Upper lobe of left lung (tissue), 6 donors: ENCODE results near the gene NT5DC2. TPM values are rescaled to one million over a fixed set of nuclear protein-coding genes. Genes with fewer than 3 reads are reported as not detected.

Experiments used
- ATAC-seq, 2 donors: fragments of 200-7000 bp; cut with Tn5 transposase; one replicate each; pipeline ENCODE4 v1.9.1; 2022; ENCODE audit warnings: mild to moderate bottlenecking in 2 of 2, moderate library complexity in 2 of 2; ENCODE audit not compliant: low FRiP score in 2 of 2
- DNase-seq, 2 donors: peaks; one replicate each; pipeline ENCODE4 v3.0.0-alpha.2; 2019 to 2020
- H3K27ac ChIP-seq, 4 donors: fragments of 200-600 bp; sonication (generic); one replicate each; pipeline ENCODE4 v1.5.1; 2016 to 2019
- H3K27me3 ChIP-seq, 4 donors: fragments of 200-600 bp; sonication (generic); one replicate each; pipeline ENCODE4 v1.5.1; 2017 to 2019
- H3K36me3 ChIP-seq, 4 donors: fragments of 200-600 bp; sonication (generic); one replicate each; pipeline ENCODE4 v1.5.1; 2016 to 2019
- H3K4me1 ChIP-seq, 4 donors: fragments of 200-600 bp; sonication (generic); one replicate each; pipeline ENCODE4 v1.5.1; 2018 to 2019
- H3K4me3 ChIP-seq, 4 donors: fragments of 200-600 bp; sonication (generic); one replicate each; pipeline ENCODE4 v1.5.1; 2017 to 2019; ENCODE audit warnings: mild to moderate bottlenecking in 2 of 4, moderate library complexity in 1 of 4
- H3K9me3 ChIP-seq, 4 donors: fragments of 200-600 bp; sonication (generic); one replicate each; pipeline ENCODE4 v1.5.1; 2018 to 2019
- CTCF ChIP-seq, 6 experiments: fragments of 450-650 bp in 4 of 6; fragments of 200-600 bp in 2 of 6; sonication (generic) in 2 of 6; IDR thresholded peaks; one replicate each; pipeline ENCODE4 v1.5.1; 2016 to 2019; ENCODE audit warnings: antibody characterized with exemption in 6 of 6
- EP300 ChIP-seq, 4 donors: sonication (generic); formaldehyde crosslinking; IDR thresholded peaks; one replicate each; pipeline ENCODE4 v1.5.1; 2017; ENCODE audit warnings: antibody characterized with exemption in 4 of 4, control low read depth in 2 of 4
- POLR2A ChIP-seq, 4 donors: fragments of 450-650 bp; IDR thresholded peaks; one replicate each; pipeline ENCODE4 v1.5.1; 2016 to 2017; ENCODE audit warnings: antibody characterized with exemption in 4 of 4, mild to moderate bottlenecking in 2 of 4
- POLR2AphosphoS5 ChIP-seq, 2 donors: sonication (generic); formaldehyde crosslinking; IDR thresholded peaks; one replicate each; pipeline ENCODE4 v1.5.1; 2017; ENCODE audit warnings: antibody characterized with exemption in 2 of 2
- WGBS, 2 donors: methylation state at CpG; one replicate each; pipeline ENCODE4 v1.1.5; 2017 to 2018; 5-methylcytosine and 5-hydroxymethylcytosine counted together
- total RNA-seq, 6 donors: library from RNA; depleted of rRNA in 4 of 6; stranded (reverse); fragments of >200 nt in 4 of 6; gene quantifications; one replicate each; pipeline versions ENCODE4 v1.1.0 to v1.2.1, GENCODE V29; 2016 to 2021
- donor health status: DM: no; HTN: no; CAD: no; lungs with moderate emphysema.
- donor health status: DM: no; HTN: yes; CAD: no; lungs with severe emphysema.

Gene NT5DC2
- total RNA-seq, 6 donors from 2014 or later, result 27.3 to 113 (median 46.2) TPM

- no peaks in the 10 kb centered on the region for H3K9me3 ChIP-seq
- H3K4me1 ChIP-seq, result peaks cover 63 to 83% (median 69%) of the 10 kb centered on the region in 4 donors
- TF ChIP-seq POLR2A (IDR thresholded peaks at IDR 0.05) (no peak), CTCF (IDR thresholded peaks at IDR 0.05) (no peak), EP300 (IDR thresholded peaks at IDR 0.05) (no peak), POLR2AphosphoS5 (IDR thresholded peaks at IDR 0.05) (no peak)
- DNase-seq (peak in 1 of 2 donors; percentile 52), ATAC-seq (no peak)
- no peak overlapping the region for H3K4me3 ChIP-seq
- peak overlapping the region; percentile 76 to 84 (median 80) for H3K27ac ChIP-seq
- no peaks in the 10 kb centered on the region for H3K27me3 ChIP-seq
- WGBS, 2 donors, result 82 to 89% methylated on average over 7 of the region's 7 CpGs
- H3K36me3 ChIP-seq, result peaks cover 19 to 39% (median 34%) of the 10 kb centered on the region in 4 donors
These were observed 39.2 kb downstream of the NT5DC2 start for GRCh38 chr3:52494445-52494844.

- Histone ChIP-seq H3K4me1 (peaks cover 57 to 83% (median 70%) of the 10 kb centered on the region in 4 donors), H3K36me3 (peaks cover 24 to 49% (median 44%) of the 10 kb centered on the region in 4 donors), H3K9me3 (no peaks in the 10 kb centered on the region), H3K27ac (peak overlapping the region in 2 of 4 donors; percentile 52 to 83), H3K27me3 (no peaks in the 10 kb centered on the region), H3K4me3 (no peak overlapping the region)
- no peak for TF ChIP-seq CTCF (IDR thresholded peaks at IDR 0.05)
- no peak for TF ChIP-seq POLR2A (IDR thresholded peaks at IDR 0.05)
- TF ChIP-seq EP300 (IDR thresholded peaks at IDR 0.05), result no peak
- TF ChIP-seq POLR2AphosphoS5 (IDR thresholded peaks at IDR 0.05), result no peak
- DNase-seq (peak; percentile 37 to 70), ATAC-seq (no peak)
- WGBS, 2 donors, result 83 to 100% methylated on average over 2 to 7 of the region's 7 CpGs
These were observed 40.2 kb downstream of the NT5DC2 start for GRCh38 chr3:52493232-52494017.

GRCh38 chr3:52492059-52492458, 41.6 kb downstream of the NT5DC2 start:
- Histone ChIP-seq H3K27me3 (no peaks in the 10 kb centered on the region), H3K4me1 (peaks cover 57 to 73% (median 68%) of the 10 kb centered on the region in 4 donors), H3K4me3 (no peak overlapping the region), H3K27ac (peak overlapping the region in 2 of 4 donors; percentile 77 to 83), H3K9me3 (no peaks in the 10 kb centered on the region), H3K36me3 (peaks cover 33 to 62% (median 56%) of the 10 kb centered on the region in 4 donors)
- WGBS, 2 donors, result 95 to 96% methylated on average over 14 to 21 of the region's 21 CpGs
- ATAC-seq (no peak), DNase-seq (peak in 1 of 2 donors; percentile 76)
- no peak for TF ChIP-seq CTCF (IDR thresholded peaks at IDR 0.05)
- no peak for TF ChIP-seq EP300 (IDR thresholded peaks at IDR 0.05)
- TF ChIP-seq POLR2A (IDR thresholded peaks at IDR 0.05), result no peak
- TF ChIP-seq POLR2AphosphoS5 (IDR thresholded peaks at IDR 0.05), result no peak

GRCh38 chr3:52490939-52491526, 42.6 kb downstream of the NT5DC2 start:
- peaks cover 40 to 73% (median 67%) of the 10 kb centered on the region in 4 donors for H3K36me3 ChIP-seq
- ATAC-seq, result peak; percentile 20 to 53
- H3K27ac ChIP-seq, result peak overlapping the region; percentile 72 to 83 (median 80)
- TF ChIP-seq POLR2A (IDR thresholded peaks at IDR 0.05) (peak in 1 of 4 donors; percentile 19), EP300 (IDR thresholded peaks at IDR 0.05) (no peak), POLR2AphosphoS5 (IDR thresholded peaks at IDR 0.05) (peak in 1 of 2 donors; percentile 4)
- no peak overlapping the region for H3K4me3 ChIP-seq
- no peaks in the 10 kb centered on the region for H3K27me3 ChIP-seq
- DNase-seq, result peak; percentile 57 to 66
- no peaks in the 10 kb centered on the region for H3K9me3 ChIP-seq
- 58 to 70% methylated on average over 17 to 23 of the region's 23 CpGs for WGBS, 2 donors
- peaks cover 53 to 68% (median 61%) of the 10 kb centered on the region in 4 donors for H3K4me1 ChIP-seq
